Activated CD8-positive, alpha-beta T cell treated with anti-CD3 and anti-CD28 coated beads for 36 hours (primary cell): ENCODE data around the gene SLC35D3. TPM values are rescaled to one million over a fixed set of nuclear protein-coding genes. Genes with fewer than 3 reads are reported as not detected.
"Not testable (repeated sequence)": the region's sequence is repeated elsewhere in the genome, so short reads cannot be mapped to it uniquely, and the experiment has no call there.

Source experiments
- ATAC-seq: fragments of 200-7000 bp; cut with Tn5 transposase; one replicate; pipeline ENCODE4 v1.10.0; 2021; ENCODE audit warnings: mild to moderate bottlenecking, moderate library complexity
- CTCF ChIA-PET: fragments of 350-600 bp; sonication (Branson Sonifier 250); formaldehyde crosslinking; loops from one replicate; lab custom pipeline; 2021; ENCODE audit warnings: antibody characterized with exemption; lab: Charles Lee
- POLR2A ChIA-PET: fragments of 350-600 bp; sonication (Branson Sonifier 250); formaldehyde crosslinking; loops from one replicate; lab custom pipeline; 2021; ENCODE audit warnings: antibody characterized with exemption; lab: Charles Lee
- DNase-seq: peaks from one replicate; pipeline ENCODE4 v3.0.0-alpha.2; 2020
- H3K27ac Mint-ChIP-seq: one replicate; pipeline ENCODE4 v1.8.0; 2021; ENCODE audit warnings: mild to moderate bottlenecking, mixed read lengths
- H3K27me3 Mint-ChIP-seq: one replicate; pipeline ENCODE4 v1.8.0; 2021; ENCODE audit warnings: mixed read lengths
- H3K36me3 Mint-ChIP-seq: one replicate; pipeline ENCODE4 v1.8.0; 2021; ENCODE audit warnings: low read depth, mixed read lengths
- H3K4me1 Mint-ChIP-seq: one replicate; pipeline ENCODE4 v1.8.0; 2021; ENCODE audit warnings: low read depth, mixed read lengths
- H3K4me3 Mint-ChIP-seq: one replicate; pipeline ENCODE4 v1.8.0; 2021; ENCODE audit warnings: mild to moderate bottlenecking, moderate library complexity, mixed read lengths
- H3K9me3 Mint-ChIP-seq: one replicate; pipeline ENCODE4 v1.8.0; 2021; ENCODE audit warnings: mixed read lengths
- CTCF ChIP-seq: fragments of 200-600 bp; IDR thresholded peaks from one replicate; pipeline ENCODE4 v1.8.0; 2022; ENCODE audit warnings: antibody characterized with exemption, mild to moderate bottlenecking
- intact Hi-C: fragments of 100-400 bp; cut with micrococcal nuclease; formaldehyde crosslinking; loops from one replicate; pipeline ENCODE4 v1.10.0; 2022
- total RNA-seq, 2 experiments: library from RNA; stranded (reverse); gene quantifications; one replicate each; pipeline ENCODE4 v1.2.3, GENCODE V29; 2021

Gene SLC35D3
- total RNA-seq: not detected

GRCh38 chr6:136921936-136922684 is at the start of gene SLC35D3:
SLC35D3 (plus strand) TSS chr6:136922301; CDS start chr6:136922429, 128 bp downstream.
- Mint-ChIP-seq H3K4me3 (peak within 1 kb of the TSS; percentile 72), H3K27ac (no peak within 1 kb of the TSS), H3K27me3 (peaks cover 47% of the 10 kb centered on the region), H3K36me3 (no peaks in the 10 kb centered on the region), H3K9me3 (no peaks in the 10 kb centered on the region), H3K4me1 (peaks cover 21% of the 10 kb centered on the region)
- ATAC-seq (peak; percentile 34), DNase-seq (peak; percentile 18)
- CTCF ChIA-PET: interaction anchor here (0.8 to 2.9 kb wide), 6 partner anchors 10 to 278 kb away, joined by 3 to 18 read pairs (median 3); no protein-coding TSS in a partner anchor
- TF ChIP-seq CTCF: no peak
- intact Hi-C loops: no loop called here
- POLR2A ChIA-PET: interaction anchor here (1.1 kb wide), 1 partner anchor 130 kb away, joined by 4 read pairs; the partner anchor contains the start of gene MAP3K5

GRCh38 chr6:136873748-136874147 is 48.4 kb upstream of the SLC35D3 start:
- no peaks in the 10 kb centered on the region for H3K27me3 Mint-ChIP-seq
- TF ChIP-seq CTCF: no peak
- ATAC-seq (no peak), DNase-seq (no peak)
- intact Hi-C loops: no loop called here
- no peak overlapping the region for H3K27ac Mint-ChIP-seq
- CTCF ChIA-PET: no interaction called here
- no peaks in the 10 kb centered on the region for H3K4me1 Mint-ChIP-seq
- POLR2A ChIA-PET: no interaction called here
- H3K36me3 Mint-ChIP-seq: peaks cover 42% of the 10 kb centered on the region
- H3K9me3 Mint-ChIP-seq: peaks cover 27% of the 10 kb centered on the region
- no peak overlapping the region for H3K4me3 Mint-ChIP-seq

GRCh38 chr6:136876469-136876868 is 45.6 kb upstream of the SLC35D3 start:
- H3K4me3 Mint-ChIP-seq, H3K4me1 Mint-ChIP-seq, POLR2A ChIA-PET, intact Hi-C loops, CTCF ChIA-PET, H3K27ac Mint-ChIP-seq, DNase-seq, ATAC-seq, H3K27me3 Mint-ChIP-seq: not testable (repeated sequence)
- Mint-ChIP-seq H3K9me3 (peaks cover 27% of the 10 kb centered on the region), H3K36me3 (peaks cover 39% of the 10 kb centered on the region)

GRCh38 chr6:136880748-136881460 is 41.2 kb upstream of the SLC35D3 start:
- TF ChIP-seq CTCF: no peak
- intact Hi-C loops: no loop called here
- Mint-ChIP-seq H3K27ac (no peak overlapping the region), H3K4me1 (no peaks in the 10 kb centered on the region), H3K27me3 (no peaks in the 10 kb centered on the region), H3K9me3 (peaks cover 10% of the 10 kb centered on the region), H3K36me3 (peaks cover 18% of the 10 kb centered on the region), H3K4me3 (no peak overlapping the region)
- CTCF ChIA-PET: interaction anchor here (1.2 kb wide), 1 partner anchor 36 kb away, joined by 3 read pairs; no protein-coding TSS in a partner anchor
- ATAC-seq (no peak), DNase-seq (no peak)
- POLR2A ChIA-PET: interaction anchor here (0.6 kb wide), 1 partner anchor 23 kb away, joined by 3 read pairs; no protein-coding TSS in a partner anchor

GRCh38 chr6:136886091-136886490 is 36.0 kb upstream of the SLC35D3 start:
- DNase-seq (no peak), ATAC-seq (no peak)
- no peaks in the 10 kb centered on the region for H3K27me3 Mint-ChIP-seq
- H3K36me3 Mint-ChIP-seq: no peaks in the 10 kb centered on the region
- ChIA-PET CTCF (interaction anchor here (0.6 kb wide), 1 partner anchor 11 kb away, joined by 3 read pairs; no protein-coding TSS in a partner anchor), POLR2A (no interaction called here)
- H3K4me1 Mint-ChIP-seq: peaks cover 3% of the 10 kb centered on the region
- no peaks in the 10 kb centered on the region for H3K9me3 Mint-ChIP-seq
- TF ChIP-seq CTCF: no peak
- intact Hi-C loops: no loop called here
- no peak overlapping the region for H3K27ac Mint-ChIP-seq
- no peak overlapping the region for H3K4me3 Mint-ChIP-seq
